Mucosa of descending colon (tissue), 3 donors: ENCODE results near the gene LCAT. TPM values are rescaled to one million over a fixed set of nuclear protein-coding genes. Genes with fewer than 3 reads are reported as not detected.

Source experiments
- ATAC-seq: fragments of 200-7000 bp; cut with Tn5 transposase; one replicate; pipeline ENCODE4 v1.9.1; 2020; ENCODE audit warnings: mild to moderate bottlenecking, moderate library complexity
- DNase-seq, 3 donors: peaks; one replicate each; pipeline ENCODE4 v3.0.0-alpha.2; 2020
- H3K36me3 ChIP-seq: fragments of 200-600 bp; one replicate; pipeline ENCODE4 v1.8.0; 2021; ENCODE audit warnings: low read depth, mild to moderate bottlenecking
- H3K4me1 ChIP-seq: fragments of 200-600 bp; one replicate; pipeline ENCODE4 v1.8.0; 2021; ENCODE audit warnings: low read depth, mild to moderate bottlenecking
- H3K4me3 ChIP-seq: fragments of 200-600 bp; one replicate; pipeline ENCODE4 v1.8.0; 2021; ENCODE audit warnings: mild to moderate bottlenecking
- H3K9me3 ChIP-seq: fragments of 200-600 bp; one replicate; pipeline ENCODE4 v1.8.0; 2021; ENCODE audit warnings: mild to moderate bottlenecking
- CTCF ChIP-seq: fragments of 200-600 bp; IDR thresholded peaks from one replicate; pipeline ENCODE4 v1.8.0; 2022; ENCODE audit warnings: antibody characterized with exemption, mild to moderate bottlenecking
- intact Hi-C, 2 donors: fragments of 100-400 bp; cut with DNase I in 1 of 2; cut with micrococcal nuclease in 1 of 2; formaldehyde crosslinking; loops; one replicate each; pipeline versions ENCODE4 v1.11.0 to v1.11.1; 2022; cut with DNase I, micrococcal nuclease
- total RNA-seq, 3 donors: library from RNA; stranded (reverse); fragmentation: NEBNext Ultra II Directional in 2 of 3; extraction: Animal tissue kit (Norgen Biotek cat#: 25700) in 2 of 3; gene quantifications; one replicate each; pipeline versions ENCODE4 v1.2.1 to v1.2.4, GENCODE V29; 2021 to 2023
- donor health status: DM: no; HTN: no; CAD: no; lungs with moderate emphysema.
- donor health status: DM: no; HTN: no; CAD: no.
- donor health status: DM: no; HTN: yes; CAD: no.

The LCAT gene
- total RNA-seq, 3 donors from 2014 or later = 2.2 to 20.3 (median 9.4) TPM

GRCh38 chr16:67909056-67909742 is 34.7 kb downstream of the LCAT start:
- intact Hi-C loops = no loop called here
- ATAC-seq = no peak

GRCh38 chr16:67907397-67908180 is 36.3 kb downstream of the LCAT start:
- intact Hi-C loops = no loop called here
- DNase-seq = no peak
- no peak for TF ChIP-seq CTCF
- Histone ChIP-seq H3K4me1 (no peaks in the 10 kb centered on the region), H3K9me3 (no peaks in the 10 kb centered on the region), H3K4me3 (no peak overlapping the region), H3K36me3 (no peaks in the 10 kb centered on the region)
- ATAC-seq = no peak

More at GRCh38 chr16:67909056-67909742, 34.7 kb downstream of the LCAT start:
- no peak for TF ChIP-seq CTCF
- Histone ChIP-seq H3K9me3 (no peaks in the 10 kb centered on the region), H3K36me3 (no peaks in the 10 kb centered on the region), H3K4me1 (no peaks in the 10 kb centered on the region), H3K4me3 (no peak overlapping the region)
- DNase-seq = no peak

GRCh38 chr16:67902831-67903230 is 41.1 kb downstream of the LCAT start:
- H3K4me1 ChIP-seq = peaks cover 8% of the 10 kb centered on the region
- no peaks in the 10 kb centered on the region for H3K36me3 ChIP-seq
- ATAC-seq = no peak
- H3K4me3 ChIP-seq = no peak overlapping the region
- DNase-seq = no peak
- intact Hi-C loops = no loop called here
- no peaks in the 10 kb centered on the region for H3K9me3 ChIP-seq
- TF ChIP-seq CTCF = no peak

DNA sequence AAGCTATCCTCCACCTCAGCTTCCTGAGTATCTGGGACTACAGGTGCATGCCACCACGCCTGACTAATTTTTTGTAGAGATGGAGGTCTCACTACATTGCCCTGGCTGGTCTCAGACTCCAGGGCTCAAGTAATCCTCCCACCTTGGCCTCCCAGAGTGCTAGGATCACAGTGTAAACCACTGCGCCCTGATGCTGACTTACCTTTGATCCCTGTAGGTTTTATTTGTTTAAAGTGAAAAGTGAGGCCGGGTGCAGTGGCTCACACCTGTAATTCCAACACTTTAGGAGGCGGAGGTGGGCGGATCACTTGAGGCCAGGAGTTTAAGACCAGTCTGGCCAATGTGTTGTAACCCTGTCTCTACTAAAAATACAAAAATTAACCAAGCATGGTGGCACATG is 42.2 kb downstream of the LCAT start:
- ATAC-seq = peak; percentile 91
- peaks cover 12% of the 10 kb centered on the region for H3K4me1 ChIP-seq
- DNase-seq = peak in 2 of 3 donors; percentile 47 to 52
- no peak overlapping the region for H3K4me3 ChIP-seq
- TF ChIP-seq CTCF = no peak
- no peaks in the 10 kb centered on the region for H3K36me3 ChIP-seq
- no peaks in the 10 kb centered on the region for H3K9me3 ChIP-seq
- intact Hi-C loops = no loop called here

- ATAC-seq = no peak
- Histone ChIP-seq H3K36me3 (no peaks in the 10 kb centered on the region), H3K4me3 (no peak overlapping the region), H3K9me3 (no peaks in the 10 kb centered on the region), H3K4me1 (peaks cover 35% of the 10 kb centered on the region)
- TF ChIP-seq CTCF = no peak
- intact Hi-C loops = no loop called here
- DNase-seq = no peak
Measured at GRCh38 chr16:67897231-67897630, 46.7 kb downstream of the LCAT start.
